ENCODE measurements around the gene MAPK7. TPM values are rescaled to one million over a fixed set of nuclear protein-coding genes. Genes with fewer than 3 reads are reported as not detected.

Gene MAPK7
- total and polyA plus RNA-seq, 9 of the 15 experiments (the other 6 are each of a cell fraction or from before 2014, with no cell fraction given) = 0.46 to 7.5 (median 2.5) TPM

DNA sequence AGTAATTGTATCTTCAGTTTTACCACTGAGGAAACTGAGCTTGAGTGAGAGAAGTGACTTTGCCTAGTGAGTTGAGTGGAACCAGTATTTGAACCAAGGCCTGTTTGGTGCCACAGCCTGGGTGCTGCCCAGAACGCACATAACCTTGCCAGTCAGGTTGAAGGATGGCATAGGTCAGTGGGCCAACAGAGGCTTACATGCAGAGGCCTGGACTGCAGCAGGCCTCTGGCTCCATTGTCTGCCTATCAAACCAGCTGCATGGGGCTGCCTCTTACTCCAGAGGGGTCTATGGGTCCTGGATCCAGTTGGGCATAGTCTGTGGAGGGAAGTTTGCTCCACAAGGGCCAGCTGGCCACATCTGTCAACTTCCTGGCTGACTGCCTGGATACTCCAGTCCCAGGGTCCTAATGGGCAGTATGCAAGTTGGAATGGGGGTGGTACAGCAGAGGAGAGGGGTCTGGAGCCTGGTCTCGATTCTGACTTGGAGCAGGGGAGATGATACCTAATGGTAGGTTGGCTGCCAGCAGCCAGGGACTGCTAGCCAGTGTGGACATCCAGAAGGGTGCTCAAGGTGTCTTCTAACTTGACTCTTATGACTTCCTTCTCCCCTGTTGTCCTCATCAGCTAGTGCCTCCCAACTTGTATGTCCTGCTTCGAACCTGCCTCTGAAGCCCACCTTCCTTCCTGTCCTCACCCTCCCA is 21.6 kb downstream of the MAPK7 start:
- BruUV-seq (replicated peaks) = no TSS peak
- CTCF ChIA-PET (ENCODE audit: low intra/inter-chr PET ratio) = no interaction called here
- WGBS (ENCODE audit: insufficient coverage, low coverage, missing lambda C conversion rate) = 17% methylated on average over 2 of the region's 3 CpGs
- Histone ChIP-seq H3K9ac (ENCODE audit: insufficient read depth in 1 of 2, low read depth in 2 of 2, low read length in 2 of 2) (no peak overlapping the region), H4K20me1 (replicated peaks; ENCODE audit: control insufficient read depth, insufficient read depth, low read length) (no peaks in the 10 kb centered on the region), H3K4me3 (no peak overlapping the region), H3K4me1 (replicated peaks in 1 of 2; ENCODE audit: control insufficient read depth in 2 of 2, insufficient read depth in 2 of 2, low read length in 2 of 2) (no peaks in the 10 kb centered on the region), H2AFZ (ENCODE audit: low read depth, low read length) (no peak overlapping the region), H3K4me2 (ENCODE audit: insufficient read depth, low read length) (no peak overlapping the region), H3K27me3 (ENCODE audit: control insufficient read depth in 2 of 2, insufficient read depth in 2 of 2, low read length in 2 of 2) (peaks cover 0 to 15% of the 10 kb centered on the region in 2 experiments; a peak in 1 of 5 replicates), H3K9me3 (replicated peaks; ENCODE audit: control insufficient read depth, insufficient read depth, low read depth, low read length) (no peaks in the 10 kb centered on the region), H3K79me2 (ENCODE audit: control insufficient read depth, insufficient read depth, low read length) (no peaks in the 10 kb centered on the region), H3K27ac (ENCODE audit: extremely low read depth, low read depth, low read length) (no peak overlapping the region), H3K36me3 (ENCODE audit: control insufficient read depth, insufficient read depth, low read length) (no peaks in the 10 kb centered on the region), H3K9me1 (ENCODE audit: control insufficient read depth, insufficient read depth, low read length) (no peaks in the 10 kb centered on the region)
- intact Hi-C loops (cut with micrococcal nuclease) (no loop called here), in situ Hi-C loops (cut with MboI) (no loop called here)
- FAIRE-seq = no peak
- no peak for ATAC-seq
- POLR2A ChIA-PET = no interaction called here
- TF ChIP-seq ZNF584 (CRISPR knock-in tag; IDR thresholded peaks at IDR 0.05; ENCODE audit: low read depth) = no peak
- TF ChIP-seq, protein P1, sequence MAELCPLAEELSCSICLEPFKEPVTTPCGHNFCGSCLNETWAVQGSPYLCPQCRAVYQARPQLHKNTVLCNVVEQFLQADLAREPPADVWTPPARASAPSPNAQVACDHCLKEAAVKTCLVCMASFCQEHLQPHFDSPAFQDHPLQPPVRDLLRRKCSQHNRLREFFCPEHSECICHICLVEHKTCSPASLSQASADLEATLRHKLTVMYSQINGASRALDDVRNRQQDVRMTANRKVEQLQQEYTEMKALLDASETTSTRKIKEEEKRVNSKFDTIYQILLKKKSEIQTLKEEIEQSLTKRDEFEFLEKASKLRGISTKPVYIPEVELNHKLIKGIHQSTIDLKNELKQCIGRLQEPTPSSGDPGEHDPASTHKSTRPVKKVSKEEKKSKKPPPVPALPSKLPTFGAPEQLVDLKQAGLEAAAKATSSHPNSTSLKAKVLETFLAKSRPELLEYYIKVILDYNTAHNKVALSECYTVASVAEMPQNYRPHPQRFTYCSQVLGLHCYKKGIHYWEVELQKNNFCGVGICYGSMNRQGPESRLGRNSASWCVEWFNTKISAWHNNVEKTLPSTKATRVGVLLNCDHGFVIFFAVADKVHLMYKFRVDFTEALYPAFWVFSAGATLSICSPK (IDR thresholded peaks at IDR 0.05; ENCODE audit: borderline replicate concordance) = no peak
- no peak for TF ChIP-seq ZNF436 (CRISPR knock-in tag; IDR thresholded peaks at IDR 0.05)
- TF ChIP-seq, protein P2, sequence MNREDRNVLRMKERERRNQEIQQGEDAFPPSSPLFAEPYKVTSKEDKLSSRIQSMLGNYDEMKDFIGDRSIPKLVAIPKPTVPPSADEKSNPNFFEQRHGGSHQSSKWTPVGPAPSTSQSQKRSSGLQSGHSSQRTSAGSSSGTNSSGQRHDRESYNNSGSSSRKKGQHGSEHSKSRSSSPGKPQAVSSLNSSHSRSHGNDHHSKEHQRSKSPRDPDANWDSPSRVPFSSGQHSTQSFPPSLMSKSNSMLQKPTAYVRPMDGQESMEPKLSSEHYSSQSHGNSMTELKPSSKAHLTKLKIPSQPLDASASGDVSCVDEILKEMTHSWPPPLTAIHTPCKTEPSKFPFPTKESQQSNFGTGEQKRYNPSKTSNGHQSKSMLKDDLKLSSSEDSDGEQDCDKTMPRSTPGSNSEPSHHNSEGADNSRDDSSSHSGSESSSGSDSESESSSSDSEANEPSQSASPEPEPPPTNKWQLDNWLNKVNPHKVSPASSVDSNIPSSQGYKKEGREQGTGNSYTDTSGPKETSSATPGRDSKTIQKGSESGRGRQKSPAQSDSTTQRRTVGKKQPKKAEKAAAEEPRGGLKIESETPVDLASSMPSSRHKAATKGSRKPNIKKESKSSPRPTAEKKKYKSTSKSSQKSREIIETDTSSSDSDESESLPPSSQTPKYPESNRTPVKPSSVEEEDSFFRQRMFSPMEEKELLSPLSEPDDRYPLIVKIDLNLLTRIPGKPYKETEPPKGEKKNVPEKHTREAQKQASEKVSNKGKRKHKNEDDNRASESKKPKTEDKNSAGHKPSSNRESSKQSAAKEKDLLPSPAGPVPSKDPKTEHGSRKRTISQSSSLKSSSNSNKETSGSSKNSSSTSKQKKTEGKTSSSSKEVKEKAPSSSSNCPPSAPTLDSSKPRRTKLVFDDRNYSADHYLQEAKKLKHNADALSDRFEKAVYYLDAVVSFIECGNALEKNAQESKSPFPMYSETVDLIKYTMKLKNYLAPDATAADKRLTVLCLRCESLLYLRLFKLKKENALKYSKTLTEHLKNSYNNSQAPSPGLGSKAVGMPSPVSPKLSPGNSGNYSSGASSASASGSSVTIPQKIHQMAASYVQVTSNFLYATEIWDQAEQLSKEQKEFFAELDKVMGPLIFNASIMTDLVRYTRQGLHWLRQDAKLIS (CRISPR knock-in tag; IDR thresholded peaks at IDR 0.05) = no peak
- TF ChIP-seq CBX1 (IDR thresholded peaks at IDR 0.05; ENCODE audit: low read depth) = no peak
- TF ChIP-seq ZNF79 (CRISPR knock-in tag; IDR thresholded peaks at IDR 0.05; ENCODE audit: low read depth) = no peak
- no peak for TF ChIP-seq GTF2E2 (tag; IDR thresholded peaks at IDR 0.05)
- no peak for TF ChIP-seq COPS2 (conservative IDR thresholded peaks at IDR 0.05)
- TF ChIP-seq NFIX (CRISPR knock-in tag; IDR thresholded peaks at IDR 0.05; ENCODE audit: low read depth) = no peak
- DNase-seq (ENCODE audit: extremely low read depth in 1 of 4, low spot score in 3 of 4) = no peak

Measured in K562 (cell line).